SK-N-SH treated with all-trans-retinoic acid at 6 μM for 48 hours (cell line): ENCODE measurements around the gene KCNH4.

ENCODE experiments used
- ATAC-seq: fragments of 200-7000 bp; cut with Tn5 transposase; 3 replicates; pipeline ENCODE4 v1.9.1; 2020; ENCODE audit warnings: mild to moderate bottlenecking, moderate library complexity
- ARNTL ChIP-seq: fragments of 450-650 bp; formaldehyde crosslinking; IDR thresholded peaks from 2 replicates; pipeline ENCODE4 v1.5.0; 2020; ENCODE audit warnings: low read depth, mild to moderate bottlenecking, moderate library complexity, borderline replicate concordance
- BACH2 ChIP-seq: fragments of 250-450 bp; sonication (Bioruptor Pico); IDR thresholded peaks from 2 replicates; pipeline ENCODE4 v1.9.0; 2021; ENCODE audit warnings: mild to moderate bottlenecking, borderline replicate concordance
- CSDC2 ChIP-seq: fragments of 250-450 bp; sonication (Bioruptor Pico); IDR thresholded peaks from 2 replicates; pipeline ENCODE4 v1.5.0; 2020; ENCODE audit warnings: mild to moderate bottlenecking, moderate library complexity
- ESRRG ChIP-seq: fragments of 250-450 bp; sonication (Bioruptor Pico); IDR thresholded peaks from 2 replicates; pipeline ENCODE4 v1.6.1; 2021; ENCODE audit warnings: mild to moderate bottlenecking
- GLIS3 ChIP-seq: fragments of 250-450 bp; sonication (Bioruptor Pico); IDR thresholded peaks from 2 replicates; pipeline ENCODE4 v1.5.0; 2020; ENCODE audit warnings: mild to moderate bottlenecking, moderate library complexity
- ISL1 ChIP-seq: fragments of 250-450 bp; sonication (Bioruptor Pico); IDR thresholded peaks from 2 replicates; pipeline ENCODE4 v2.1.2; 2022; ENCODE audit warnings: mild to moderate bottlenecking, moderate library complexity
- PATZ1 ChIP-seq: fragments of 250-450 bp; sonication (Bioruptor Pico); IDR thresholded peaks from 2 replicates; pipeline ENCODE4 v1.8.0; 2020; ENCODE audit warnings: mild to moderate bottlenecking, moderate library complexity, borderline replicate concordance
- PPARA ChIP-seq: fragments of 250-450 bp; sonication (Bioruptor Pico); IDR thresholded peaks from 2 replicates; pipeline ENCODE4 v1.5.0; 2020; ENCODE audit warnings: mild to moderate bottlenecking, borderline replicate concordance
- RARB ChIP-seq: fragments of 250-450 bp; sonication (Bioruptor Pico); IDR thresholded peaks from 2 replicates; pipeline ENCODE4 v1.8.0; 2021; ENCODE audit warnings: mild to moderate bottlenecking, moderate library complexity
- SNAI2 ChIP-seq: fragments of 250-450 bp; sonication (Bioruptor Pico); IDR thresholded peaks from 2 replicates; pipeline ENCODE4 v1.5.0; 2020; ENCODE audit warnings: mild to moderate bottlenecking, moderate library complexity
- TCF4 ChIP-seq: fragments of 250-450 bp; sonication (Bioruptor Pico); IDR thresholded peaks from 2 replicates; pipeline ENCODE4 v1.8.0; 2021; ENCODE audit warnings: mild to moderate bottlenecking, moderate library complexity, borderline replicate concordance
- TOX ChIP-seq: fragments of 250-450 bp; sonication (Bioruptor Pico); IDR thresholded peaks from 2 replicates; pipeline ENCODE4 v1.8.0; 2021; ENCODE audit warnings: mild to moderate bottlenecking, moderate library complexity, borderline replicate concordance
- ZC3H10 ChIP-seq: fragments of 250-450 bp; sonication (Bioruptor Pico); IDR thresholded peaks from 2 replicates; pipeline ENCODE4 v1.5.1; 2021; ENCODE audit warnings: mild to moderate bottlenecking, moderate library complexity
- ZFP3 ChIP-seq: fragments of 250-450 bp; sonication (Bioruptor Pico); IDR thresholded peaks from 2 replicates; pipeline ENCODE4 v1.5.0; 2020; ENCODE audit warnings: mild to moderate bottlenecking, moderate library complexity
- ZFP30 ChIP-seq: fragments of 450-650 bp; formaldehyde crosslinking; IDR thresholded peaks from 2 replicates; pipeline ENCODE4 v1.5.0; 2022; ENCODE audit warnings: mild to moderate bottlenecking, moderate library complexity
- ZNF565 ChIP-seq: fragments of 450-650 bp; formaldehyde crosslinking; conservative IDR thresholded peaks from 2 replicates; pipeline ENCODE4 v1.5.0; 2020; ENCODE audit warnings: low read depth, mild to moderate bottlenecking, moderate library complexity
- ZNF70 ChIP-seq: fragments of 450-650 bp; formaldehyde crosslinking; IDR thresholded peaks from 2 replicates; pipeline ENCODE4 v1.5.0; 2020; ENCODE audit warnings: mild to moderate bottlenecking, moderate library complexity
- TF ChIP-seq, protein P1 (sequence below): fragments of 250-450 bp; sonication (Bioruptor Pico); IDR thresholded peaks from 2 replicates; pipeline ENCODE4 v1.5.0; 2020; ENCODE audit warnings: mild to moderate bottlenecking, moderate library complexity
- TF ChIP-seq, protein P2 (sequence below): fragments of 250-450 bp; sonication (Bioruptor Pico); IDR thresholded peaks from 2 replicates; pipeline ENCODE4 v1.8.0; 2021; ENCODE audit warnings: low read depth, mild to moderate bottlenecking, moderate library complexity, borderline replicate concordance
- TF ChIP-seq, protein P3 (sequence below): fragments of 250-450 bp; sonication (Bioruptor Pico); IDR thresholded peaks from 2 replicates; pipeline ENCODE4 v1.5.1; 2020; ENCODE audit warnings: low read depth, mild to moderate bottlenecking, moderate library complexity

Gene KCNH4

GRCh38 chr17:42165751-42166150 is 15.2 kb downstream of the KCNH4 start:
- TF ChIP-seq, protein P1, sequence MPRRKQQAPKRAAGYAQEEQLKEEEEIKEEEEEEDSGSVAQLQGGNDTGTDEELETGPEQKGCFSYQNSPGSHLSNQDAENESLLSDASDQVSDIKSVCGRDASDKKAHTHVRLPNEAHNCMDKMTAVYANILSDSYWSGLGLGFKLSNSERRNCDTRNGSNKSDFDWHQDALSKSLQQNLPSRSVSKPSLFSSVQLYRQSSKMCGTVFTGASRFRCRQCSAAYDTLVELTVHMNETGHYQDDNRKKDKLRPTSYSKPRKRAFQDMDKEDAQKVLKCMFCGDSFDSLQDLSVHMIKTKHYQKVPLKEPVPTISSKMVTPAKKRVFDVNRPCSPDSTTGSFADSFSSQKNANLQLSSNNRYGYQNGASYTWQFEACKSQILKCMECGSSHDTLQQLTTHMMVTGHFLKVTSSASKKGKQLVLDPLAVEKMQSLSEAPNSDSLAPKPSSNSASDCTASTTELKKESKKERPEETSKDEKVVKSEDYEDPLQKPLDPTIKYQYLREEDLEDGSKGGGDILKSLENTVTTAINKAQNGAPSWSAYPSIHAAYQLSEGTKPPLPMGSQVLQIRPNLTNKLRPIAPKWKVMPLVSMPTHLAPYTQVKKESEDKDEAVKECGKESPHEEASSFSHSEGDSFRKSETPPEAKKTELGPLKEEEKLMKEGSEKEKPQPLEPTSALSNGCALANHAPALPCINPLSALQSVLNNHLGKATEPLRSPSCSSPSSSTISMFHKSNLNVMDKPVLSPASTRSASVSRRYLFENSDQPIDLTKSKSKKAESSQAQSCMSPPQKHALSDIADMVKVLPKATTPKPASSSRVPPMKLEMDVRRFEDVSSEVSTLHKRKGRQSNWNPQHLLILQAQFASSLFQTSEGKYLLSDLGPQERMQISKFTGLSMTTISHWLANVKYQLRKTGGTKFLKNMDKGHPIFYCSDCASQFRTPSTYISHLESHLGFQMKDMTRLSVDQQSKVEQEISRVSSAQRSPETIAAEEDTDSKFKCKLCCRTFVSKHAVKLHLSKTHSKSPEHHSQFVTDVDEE (CRISPR knock-in tag) = no peak
- TF ChIP-seq CSDC2 (CRISPR knock-in tag) = no peak
- TF ChIP-seq ARNTL (CRISPR knock-in tag) = no peak
- TF ChIP-seq ESRRG (CRISPR knock-in tag) = no peak
- TF ChIP-seq SNAI2 = no peak
- TF ChIP-seq ZC3H10 (CRISPR knock-in tag) = no peak
- no peak for TF ChIP-seq PATZ1 (CRISPR knock-in tag)
- no peak for TF ChIP-seq ISL1 (CRISPR knock-in tag)
- TF ChIP-seq RARB (CRISPR knock-in tag) = no peak
- TF ChIP-seq, protein P2, sequence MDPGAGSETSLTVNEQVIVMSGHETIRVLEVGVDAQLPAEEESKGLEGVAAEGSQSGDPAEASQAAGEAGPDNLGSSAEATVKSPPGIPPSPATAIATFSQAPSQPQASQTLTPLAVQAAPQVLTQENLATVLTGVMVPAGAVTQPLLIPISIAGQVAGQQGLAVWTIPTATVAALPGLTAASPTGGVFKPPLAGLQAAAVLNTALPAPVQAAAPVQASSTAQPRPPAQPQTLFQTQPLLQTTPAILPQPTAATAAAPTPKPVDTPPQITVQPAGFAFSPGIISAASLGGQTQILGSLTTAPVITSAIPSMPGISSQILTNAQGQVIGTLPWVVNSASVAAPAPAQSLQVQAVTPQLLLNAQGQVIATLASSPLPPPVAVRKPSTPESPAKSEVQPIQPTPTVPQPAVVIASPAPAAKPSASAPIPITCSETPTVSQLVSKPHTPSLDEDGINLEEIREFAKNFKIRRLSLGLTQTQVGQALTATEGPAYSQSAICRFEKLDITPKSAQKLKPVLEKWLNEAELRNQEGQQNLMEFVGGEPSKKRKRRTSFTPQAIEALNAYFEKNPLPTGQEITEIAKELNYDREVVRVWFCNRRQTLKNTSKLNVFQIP (CRISPR knock-in tag) = no peak
- no peak for ATAC-seq

- TF ChIP-seq PPARA (CRISPR knock-in tag) = no peak
- no peak for TF ChIP-seq SNAI2
- no peak for ATAC-seq
Observed at GRCh38 chr17:42163696-42164407, 17.1 kb downstream of the KCNH4 start.

DNA sequence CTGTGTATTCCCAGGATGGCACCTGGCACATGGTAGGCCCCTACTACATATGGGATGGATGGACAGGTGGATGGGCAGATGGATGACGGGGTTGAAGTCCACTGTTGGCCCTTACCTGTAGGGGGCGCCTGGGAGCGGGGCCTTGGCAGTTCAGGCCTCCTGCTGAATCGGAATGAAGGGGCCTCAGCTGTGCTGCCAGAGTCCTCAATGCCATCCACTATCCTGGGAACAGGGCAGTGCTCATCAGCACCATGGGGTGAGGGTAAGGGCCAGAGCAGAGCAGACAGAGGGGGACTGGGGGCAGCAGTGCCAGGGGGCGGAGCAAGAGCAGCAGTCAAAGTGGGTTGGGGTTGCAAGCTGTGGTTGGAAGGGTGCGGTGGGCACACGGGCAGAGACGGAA is 17.8 kb downstream of the KCNH4 start:
- TF ChIP-seq, protein P2 (CRISPR knock-in tag) = no peak
- TF ChIP-seq, protein P3, sequence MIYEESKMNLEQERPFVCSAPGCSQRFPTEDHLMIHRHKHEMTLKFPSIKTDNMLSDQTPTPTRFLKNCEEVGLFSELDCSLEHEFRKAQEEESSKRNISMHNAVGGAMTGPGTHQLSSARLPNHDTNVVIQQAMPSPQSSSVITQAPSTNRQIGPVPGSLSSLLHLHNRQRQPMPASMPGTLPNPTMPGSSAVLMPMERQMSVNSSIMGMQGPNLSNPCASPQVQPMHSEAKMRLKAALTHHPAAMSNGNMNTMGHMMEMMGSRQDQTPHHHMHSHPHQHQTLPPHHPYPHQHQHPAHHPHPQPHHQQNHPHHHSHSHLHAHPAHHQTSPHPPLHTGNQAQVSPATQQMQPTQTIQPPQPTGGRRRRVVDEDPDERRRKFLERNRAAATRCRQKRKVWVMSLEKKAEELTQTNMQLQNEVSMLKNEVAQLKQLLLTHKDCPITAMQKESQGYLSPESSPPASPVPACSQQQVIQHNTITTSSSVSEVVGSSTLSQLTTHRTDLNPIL (CRISPR knock-in tag) = no peak
- TF ChIP-seq ZNF70 (CRISPR knock-in tag) (no peak), TOX (CRISPR knock-in tag) (no peak), ZFP30 (no peak), GLIS3 (CRISPR knock-in tag) (no peak), RARB (CRISPR knock-in tag) (no peak), PPARA (CRISPR knock-in tag) (no peak), ZFP3 (no peak), ISL1 (CRISPR knock-in tag) (no peak), ZNF565 (no peak), BACH2 (CRISPR knock-in tag) (no peak), TCF4 (CRISPR knock-in tag) (no peak), ARNTL (CRISPR knock-in tag) (no peak)
- TF ChIP-seq, protein P1 (CRISPR knock-in tag) = no peak
- peak; percentile 16; the same call in 1 of the 3 replicates for ATAC-seq
